Measurements from ENCODE around the gene HRH2. TPM values are rescaled to one million over a fixed set of nuclear protein-coding genes. Genes with fewer than 3 reads are reported as not detected.
A peak's percentile ranks its signal among the peaks of the same experiment; 100 is the strongest.

Gene HRH2
- total RNA-seq, 1 experiment from 2014 or later: 9.3 TPM

- TF ChIP-seq FOXP4 (CRISPR knock-in tag; IDR thresholded peaks at IDR 0.05): no peak
Measured at GRCh38 chr5:175706499-175706898, 48.6 kb downstream of the HRH2 start (continued).

- peaks cover 8% of the 10 kb centered on the region; the same call in 1 of the 2 replicates for H3K27me3 Mint-ChIP-seq (ENCODE audit: low read depth)
- no peaks in the 10 kb centered on the region for H3K4me1 Mint-ChIP-seq
- peaks cover 29% of the 10 kb centered on the region for H3K36me3 Mint-ChIP-seq
- no peak overlapping the region; the same call in 1 of the 2 replicates for H3K27ac Mint-ChIP-seq
- ChIA-PET POLR2A (no interaction called here), CTCF (interaction anchor here (1.2 to 2.8 kb wide), 3 partner anchors 11 to 173 kb away, joined by 4 to 16 read pairs (median 4); no protein-coding TSS in a partner anchor)
- no peak overlapping the region for H3K4me3 Mint-ChIP-seq
- TF ChIP-seq JAZF1 (CRISPR knock-in tag; IDR thresholded peaks at IDR 0.05): no peak
- TF ChIP-seq E2F5 (CRISPR knock-in tag; IDR thresholded peaks at IDR 0.05): no peak
- TF ChIP-seq OVOL2 (CRISPR knock-in tag; IDR thresholded peaks at IDR 0.05; ENCODE audit: borderline replicate concordance): no peak
- TF ChIP-seq USF2 (CRISPR knock-in tag; IDR thresholded peaks at IDR 0.05): no peak
- TF ChIP-seq ATF6 (CRISPR knock-in tag; IDR thresholded peaks at IDR 0.05): no peak
- TF ChIP-seq E2F1 (CRISPR knock-in tag; IDR thresholded peaks at IDR 0.05): no peak
- TF ChIP-seq FOXJ3 (CRISPR knock-in tag; IDR thresholded peaks at IDR 0.05; ENCODE audit: borderline replicate concordance): no peak
- no peak for TF ChIP-seq ATF3 (CRISPR knock-in tag; conservative IDR thresholded peaks at IDR 0.05)
- no peak for TF ChIP-seq SMAD4 (CRISPR knock-in tag; IDR thresholded peaks at IDR 0.05)
- TF ChIP-seq STAT6 (CRISPR knock-in tag; conservative IDR thresholded peaks at IDR 0.05; ENCODE audit: low read depth): no peak
- no peak for TF ChIP-seq ZBTB21 (CRISPR knock-in tag; IDR thresholded peaks at IDR 0.05; ENCODE audit: borderline replicate concordance)
- no peak for TF ChIP-seq ZNF423 (CRISPR knock-in tag; IDR thresholded peaks at IDR 0.05)
- no peak for TF ChIP-seq CBFB (CRISPR knock-in tag; IDR thresholded peaks at IDR 0.05; ENCODE audit: low read depth)
- no peak for TF ChIP-seq FOXP4 (CRISPR knock-in tag; IDR thresholded peaks at IDR 0.05)
- ATAC-seq (no peak), DNase-seq (ENCODE audit: low spot score) (peak; percentile 7)
- H3K9me3 Mint-ChIP-seq: peaks cover 28% of the 10 kb centered on the region
Measured at GRCh38 chr5:175707751-175708375, 50.0 kb downstream of the HRH2 start.

Measured in WTC11 (cell line).